ENCODE data around the gene PPP1R12A.

PPP1R12A gene

DNA sequence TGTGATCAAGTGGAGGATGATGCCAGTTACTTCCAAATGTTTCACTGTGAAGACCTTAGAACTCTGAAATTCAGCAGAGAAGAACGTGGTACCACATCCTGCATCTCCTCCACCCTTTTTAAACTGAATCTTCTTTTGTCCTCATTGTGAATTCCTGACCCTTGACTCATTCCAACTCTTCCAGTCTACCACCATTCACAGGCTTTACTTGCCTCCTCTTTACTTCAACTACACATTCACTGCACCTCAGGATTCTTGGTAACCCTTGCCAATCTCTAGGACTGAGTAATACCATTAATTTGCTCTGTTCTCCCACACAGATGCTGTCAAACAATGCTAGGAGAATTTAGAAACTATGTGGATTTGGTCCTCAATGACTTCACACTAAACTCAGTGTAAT lies 37.3 kb downstream of the PPP1R12A start:
- Histone ChIP-seq H3K9me3 (ENCODE audit: control insufficient read depth in 1 of 2, low read length in 2 of 2) (no peaks in the 10 kb centered on the region), H3K36me3 (ENCODE audit: control insufficient read depth in 1 of 2, insufficient read depth in 2 of 2, low read length in 2 of 2) (no peaks in the 10 kb centered on the region), H3K9ac (ENCODE audit: low read depth in 1 of 2, low read length in 2 of 2) (no peak overlapping the region), H3K4me3 (ENCODE audit: low read depth in 1 of 2, low read length in 2 of 2) (no peak overlapping the region), H3K4me1 (ENCODE audit: control insufficient read depth in 1 of 2, insufficient read depth in 2 of 2, low read length in 2 of 2) (no peaks in the 10 kb centered on the region), H3K27me3 (ENCODE audit: control insufficient read depth in 1 of 2, insufficient read depth in 2 of 2, low read length in 2 of 2) (no peaks in the 10 kb centered on the region), H3K27ac (ENCODE audit: low read depth, low read length) (no peak overlapping the region)

DNA sequence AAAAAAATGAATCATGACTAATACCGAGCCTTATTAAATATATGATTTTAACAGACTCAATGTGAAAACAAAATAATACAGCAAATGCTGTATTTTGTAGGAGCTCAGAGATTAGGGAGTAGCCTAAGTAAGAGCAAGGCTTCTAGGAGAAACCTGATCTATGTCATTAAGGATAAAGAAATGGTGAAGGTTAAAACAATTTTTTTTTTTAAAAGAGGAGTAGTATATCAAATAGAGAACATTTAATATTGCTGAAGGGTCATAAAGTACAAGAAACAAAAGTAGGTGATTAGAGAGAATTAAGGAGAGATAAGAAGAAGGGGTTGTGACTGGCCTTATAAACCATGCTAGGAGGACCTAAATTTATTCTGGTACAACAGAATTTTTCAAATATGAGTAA lies 39.1 kb downstream of the PPP1R12A start:
- no peaks in the 10 kb centered on the region for H3K4me1 ChIP-seq (ENCODE audit: control insufficient read depth in 1 of 2, insufficient read depth in 2 of 2, low read length in 2 of 2)
- H3K9ac ChIP-seq (ENCODE audit: low read depth in 1 of 2, low read length in 2 of 2), result no peak overlapping the region
- no peak overlapping the region for H3K4me3 ChIP-seq (ENCODE audit: low read depth in 1 of 2, low read length in 2 of 2)
- no peaks in the 10 kb centered on the region for H3K27me3 ChIP-seq (ENCODE audit: control insufficient read depth in 1 of 2, insufficient read depth in 2 of 2, low read length in 2 of 2)
- no peaks in the 10 kb centered on the region for H3K9me3 ChIP-seq (ENCODE audit: control insufficient read depth in 1 of 2, low read length in 2 of 2)
- no peaks in the 10 kb centered on the region for H3K36me3 ChIP-seq (ENCODE audit: control insufficient read depth in 1 of 2, insufficient read depth in 2 of 2, low read length in 2 of 2)
- no peak overlapping the region for H3K27ac ChIP-seq (ENCODE audit: low read depth, low read length)

DNA sequence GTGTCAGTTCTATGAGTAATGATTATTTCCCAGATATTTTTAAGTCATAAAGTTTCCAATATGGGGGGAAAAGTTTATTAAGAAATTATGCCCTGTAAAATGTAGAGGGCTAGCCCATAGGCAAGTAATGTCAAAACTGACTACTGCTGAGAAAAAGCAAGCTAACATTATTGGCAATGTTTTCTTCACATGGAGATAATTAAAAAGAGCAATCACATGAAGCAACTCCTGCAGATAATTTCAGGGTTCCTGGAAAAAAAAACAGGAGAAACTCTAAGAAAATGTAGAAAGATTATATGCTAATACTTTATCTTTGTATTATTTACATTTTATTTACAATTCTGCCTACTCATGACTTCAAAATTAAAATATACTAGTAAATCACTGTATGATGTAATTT lies 39.8 kb downstream of the PPP1R12A start:
- no peaks in the 10 kb centered on the region for H3K27me3 ChIP-seq (ENCODE audit: control insufficient read depth in 1 of 2, insufficient read depth in 2 of 2, low read length in 2 of 2)
- no peaks in the 10 kb centered on the region for H3K9me3 ChIP-seq (ENCODE audit: control insufficient read depth in 1 of 2, low read length in 2 of 2)
- H3K4me3 ChIP-seq (ENCODE audit: low read depth in 1 of 2, low read length in 2 of 2), result no peak overlapping the region
- no peaks in the 10 kb centered on the region for H3K4me1 ChIP-seq (ENCODE audit: control insufficient read depth in 1 of 2, insufficient read depth in 2 of 2, low read length in 2 of 2)
- H3K9ac ChIP-seq (ENCODE audit: low read depth in 1 of 2, low read length in 2 of 2), result no peak overlapping the region
- H3K27ac ChIP-seq (ENCODE audit: low read depth, low read length), result no peak overlapping the region
- H3K36me3 ChIP-seq (ENCODE audit: control insufficient read depth in 1 of 2, insufficient read depth in 2 of 2, low read length in 2 of 2), result no peaks in the 10 kb centered on the region

DNA sequence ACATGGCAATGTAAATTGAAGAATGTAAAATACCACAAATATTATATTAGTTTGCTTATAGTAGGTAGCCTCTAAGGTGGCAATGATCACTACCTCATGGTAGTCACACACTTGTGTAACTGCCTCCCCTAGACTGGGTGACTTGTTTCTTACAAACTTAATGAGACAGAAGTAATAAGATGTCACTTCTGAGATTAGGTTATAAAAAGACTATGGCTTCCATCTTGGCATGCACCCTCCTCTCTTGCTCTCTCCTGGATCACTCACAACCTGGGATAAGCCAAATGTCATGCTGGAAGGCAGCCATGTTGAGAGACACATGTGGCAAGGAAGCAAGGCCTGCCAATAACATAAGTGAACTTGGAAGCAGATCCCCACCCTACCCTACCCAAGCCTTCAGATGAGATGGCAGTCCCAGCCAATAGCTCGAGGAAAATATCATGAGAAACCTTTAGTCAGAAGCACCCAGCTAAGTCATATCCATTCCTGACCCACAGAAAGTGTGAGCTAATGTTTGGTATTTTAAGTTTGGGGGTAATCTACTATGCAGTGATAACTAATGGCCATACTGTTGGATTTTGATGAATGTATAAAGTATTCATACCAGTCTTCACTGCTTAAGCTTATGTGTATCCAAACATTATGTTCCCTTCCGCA lies 43.3 kb downstream of the PPP1R12A start:
- Histone ChIP-seq H3K27ac (ENCODE audit: low read depth, low read length) (no peak overlapping the region), H3K4me1 (ENCODE audit: control insufficient read depth in 1 of 2, insufficient read depth in 2 of 2, low read length in 2 of 2) (peaks cover 0 to 20% of the 10 kb centered on the region in 2 donors), H3K9me3 (ENCODE audit: control insufficient read depth in 1 of 2, low read length in 2 of 2) (no peaks in the 10 kb centered on the region), H3K9ac (ENCODE audit: low read depth in 1 of 2, low read length in 2 of 2) (no peak overlapping the region), H3K36me3 (ENCODE audit: control insufficient read depth in 1 of 2, insufficient read depth in 2 of 2, low read length in 2 of 2) (no peaks in the 10 kb centered on the region), H3K4me3 (ENCODE audit: low read depth in 1 of 2, low read length in 2 of 2) (no peak overlapping the region), H3K27me3 (ENCODE audit: control insufficient read depth in 1 of 2, insufficient read depth in 2 of 2, low read length in 2 of 2) (no peaks in the 10 kb centered on the region)

DNA sequence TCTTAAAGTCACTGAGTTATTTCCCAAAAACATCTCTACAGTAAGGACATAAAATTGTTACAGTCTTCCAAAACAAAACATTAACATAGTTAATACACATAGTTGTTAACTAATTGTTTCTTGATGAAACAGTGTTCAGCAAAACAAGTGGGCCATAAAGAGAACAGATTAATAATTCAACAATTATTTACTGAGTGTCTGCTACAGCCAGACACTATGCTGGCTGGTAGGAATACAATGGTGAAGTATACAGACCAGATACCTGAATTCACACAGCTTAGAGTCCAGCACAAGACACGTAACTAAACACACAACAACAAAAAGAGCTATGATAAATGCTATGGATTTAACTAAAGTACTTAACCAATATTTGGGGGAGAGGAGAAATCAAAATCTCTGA lies 47.0 kb downstream of the PPP1R12A start:
- Histone ChIP-seq H3K4me1 (ENCODE audit: control insufficient read depth in 1 of 2, insufficient read depth in 2 of 2, low read length in 2 of 2) (peaks cover 2 to 20% of the 10 kb centered on the region in 2 donors), H3K4me3 (ENCODE audit: low read depth in 1 of 2, low read length in 2 of 2) (no peak overlapping the region), H3K27ac (ENCODE audit: low read depth, low read length) (no peak overlapping the region), H3K27me3 (ENCODE audit: control insufficient read depth in 1 of 2, insufficient read depth in 2 of 2, low read length in 2 of 2) (no peaks in the 10 kb centered on the region), H3K9ac (ENCODE audit: low read depth in 1 of 2, low read length in 2 of 2) (no peak overlapping the region), H3K9me3 (ENCODE audit: control insufficient read depth in 1 of 2, low read length in 2 of 2) (no peaks in the 10 kb centered on the region), H3K36me3 (ENCODE audit: control insufficient read depth in 1 of 2, insufficient read depth in 2 of 2, low read length in 2 of 2) (no peaks in the 10 kb centered on the region)

DNA sequence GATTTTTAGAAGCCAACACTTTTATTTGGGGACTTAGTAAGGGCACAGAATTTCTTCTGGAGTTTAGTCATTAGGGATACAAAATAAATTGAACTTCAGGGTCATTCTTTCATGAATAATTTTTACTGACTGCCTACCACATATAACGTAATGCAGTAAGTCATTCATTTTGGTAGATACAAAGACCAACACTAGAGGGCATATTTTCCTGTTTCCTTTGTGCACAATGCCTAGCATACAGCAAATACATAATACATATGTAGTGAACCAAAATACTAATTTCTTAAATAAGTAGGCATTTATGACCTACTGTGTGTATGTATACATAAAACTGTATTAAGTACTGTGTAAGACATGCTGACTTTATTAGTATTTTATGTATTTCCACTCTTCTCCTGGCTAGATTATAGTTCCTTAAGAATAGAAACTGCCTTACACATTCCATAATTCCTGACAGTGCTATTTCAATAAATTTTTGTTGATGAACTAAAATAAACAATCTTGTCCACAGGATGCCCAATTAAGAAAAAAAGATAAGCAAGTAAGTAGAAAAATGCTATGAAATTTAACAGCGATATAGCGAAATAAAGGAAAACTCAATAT lies 47.9 kb downstream of the PPP1R12A start:
- H3K27me3 ChIP-seq (ENCODE audit: control insufficient read depth in 1 of 2, insufficient read depth in 2 of 2, low read length in 2 of 2), result no peaks in the 10 kb centered on the region
- no peak overlapping the region for H3K27ac ChIP-seq (ENCODE audit: low read depth, low read length)
- H3K4me3 ChIP-seq (ENCODE audit: low read depth in 1 of 2, low read length in 2 of 2), result no peak overlapping the region
- no peaks in the 10 kb centered on the region for H3K9me3 ChIP-seq (ENCODE audit: control insufficient read depth in 1 of 2, low read length in 2 of 2)
- peaks cover 2 to 20% of the 10 kb centered on the region in 2 donors for H3K4me1 ChIP-seq (ENCODE audit: control insufficient read depth in 1 of 2, insufficient read depth in 2 of 2, low read length in 2 of 2)
- H3K36me3 ChIP-seq (ENCODE audit: control insufficient read depth in 1 of 2, insufficient read depth in 2 of 2, low read length in 2 of 2), result no peaks in the 10 kb centered on the region
- H3K9ac ChIP-seq (ENCODE audit: low read depth in 1 of 2, low read length in 2 of 2), result no peak overlapping the region

DNA sequence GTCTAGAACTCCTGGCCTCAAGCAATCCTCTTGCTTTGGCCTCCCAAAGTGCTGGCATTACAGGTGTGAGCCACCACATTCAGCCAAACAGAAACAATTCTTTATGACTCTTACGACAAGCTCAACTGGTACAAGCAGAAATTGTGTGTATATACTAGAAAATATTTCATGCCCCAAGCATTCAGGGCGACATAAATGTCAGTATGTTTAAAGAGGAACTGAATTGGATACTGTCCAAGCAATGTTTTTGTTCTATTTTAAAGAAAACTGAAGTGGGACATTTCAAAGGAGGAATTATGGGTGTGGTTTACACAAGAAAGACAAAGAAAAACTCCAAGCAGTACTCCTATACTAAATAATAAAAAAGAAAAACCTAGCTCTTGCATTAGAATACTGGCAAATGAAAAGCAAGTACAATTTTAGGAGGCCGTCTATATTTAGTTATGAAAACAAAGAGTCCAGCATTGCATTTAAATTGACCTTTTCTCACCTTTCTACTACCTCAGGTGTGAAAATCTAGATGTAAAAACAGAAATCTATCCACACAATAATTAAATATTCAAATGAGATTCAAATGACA lies 48.9 kb downstream of the PPP1R12A start:
- Histone ChIP-seq H3K27ac (ENCODE audit: low read depth, low read length) (no peak overlapping the region), H3K27me3 (ENCODE audit: control insufficient read depth in 1 of 2, insufficient read depth in 2 of 2, low read length in 2 of 2) (no peaks in the 10 kb centered on the region), H3K4me1 (ENCODE audit: control insufficient read depth in 1 of 2, insufficient read depth in 2 of 2, low read length in 2 of 2) (peaks cover 2 to 20% of the 10 kb centered on the region in 2 donors), H3K9me3 (ENCODE audit: control insufficient read depth in 1 of 2, low read length in 2 of 2) (no peaks in the 10 kb centered on the region), H3K4me3 (ENCODE audit: low read depth in 1 of 2, low read length in 2 of 2) (no peak overlapping the region), H3K36me3 (ENCODE audit: control insufficient read depth in 1 of 2, insufficient read depth in 2 of 2, low read length in 2 of 2) (no peaks in the 10 kb centered on the region), H3K9ac (ENCODE audit: low read depth in 1 of 2, low read length in 2 of 2) (no peak overlapping the region)

DNA sequence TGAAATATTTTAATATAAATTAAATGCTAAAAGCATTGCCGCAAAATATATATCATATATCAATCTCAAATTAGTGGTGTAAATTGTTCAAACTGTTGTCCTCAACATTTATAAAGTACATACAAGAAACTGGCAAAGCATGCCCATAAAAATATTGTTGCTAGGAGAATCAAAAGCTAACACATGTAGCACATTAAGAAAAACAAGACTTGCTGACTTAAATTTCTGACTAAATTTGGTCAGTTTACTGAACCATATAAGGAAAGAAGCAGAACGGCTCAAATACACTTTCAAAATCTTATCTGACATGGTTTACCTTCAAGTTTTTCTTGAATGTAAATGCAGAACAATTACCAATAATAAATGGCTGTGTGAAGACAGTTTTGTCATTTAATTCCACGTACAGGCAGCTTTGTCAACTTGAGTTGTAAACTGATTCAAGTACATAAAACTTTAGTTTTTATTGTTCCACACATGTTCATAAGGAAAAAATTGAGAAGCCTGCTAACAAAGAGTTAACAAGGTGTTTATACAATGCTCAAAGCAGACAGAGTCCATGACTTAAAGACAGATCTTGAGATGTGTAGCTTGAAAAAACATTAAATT lies 50.4 kb downstream of the PPP1R12A start:
- Histone ChIP-seq H3K4me1 (ENCODE audit: control insufficient read depth in 1 of 2, insufficient read depth in 2 of 2, low read length in 2 of 2) (peaks cover 2 to 20% of the 10 kb centered on the region in 2 donors), H3K9ac (ENCODE audit: low read depth in 1 of 2, low read length in 2 of 2) (no peak overlapping the region), H3K4me3 (ENCODE audit: low read depth in 1 of 2, low read length in 2 of 2) (no peak overlapping the region), H3K27ac (ENCODE audit: low read depth, low read length) (no peak overlapping the region), H3K9me3 (ENCODE audit: control insufficient read depth in 1 of 2, low read length in 2 of 2) (no peaks in the 10 kb centered on the region), H3K36me3 (ENCODE audit: control insufficient read depth in 1 of 2, insufficient read depth in 2 of 2, low read length in 2 of 2) (no peaks in the 10 kb centered on the region), H3K27me3 (ENCODE audit: control insufficient read depth in 1 of 2, insufficient read depth in 2 of 2, low read length in 2 of 2) (no peaks in the 10 kb centered on the region)

DNA sequence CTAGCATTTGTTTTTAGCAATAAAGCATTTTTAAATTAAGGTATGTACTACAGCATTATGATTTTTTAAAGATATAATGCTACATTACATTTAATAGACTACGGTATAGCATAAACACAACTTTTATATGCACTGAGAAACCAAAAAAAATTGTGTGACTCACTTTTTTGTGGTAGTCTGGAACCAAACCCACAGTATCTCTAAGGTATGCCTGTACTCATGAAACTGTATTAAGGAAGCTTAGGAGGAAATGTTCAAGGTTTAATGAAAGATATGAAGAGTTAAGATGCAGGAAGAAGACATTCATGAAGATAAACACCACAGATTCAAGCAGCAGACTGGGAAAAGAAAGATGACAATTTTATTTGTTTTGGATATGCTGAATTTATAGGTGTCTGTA lies 51.7 kb downstream of the PPP1R12A start:
- Histone ChIP-seq H3K4me3 (ENCODE audit: low read depth in 1 of 2, low read length in 2 of 2) (no peak overlapping the region), H3K4me1 (ENCODE audit: control insufficient read depth in 1 of 2, insufficient read depth in 2 of 2, low read length in 2 of 2) (peaks cover 2 to 12% of the 10 kb centered on the region in 2 donors), H3K9me3 (ENCODE audit: control insufficient read depth in 1 of 2, low read length in 2 of 2) (no peaks in the 10 kb centered on the region), H3K36me3 (ENCODE audit: control insufficient read depth in 1 of 2, insufficient read depth in 2 of 2, low read length in 2 of 2) (no peaks in the 10 kb centered on the region), H3K27me3 (ENCODE audit: control insufficient read depth in 1 of 2, insufficient read depth in 2 of 2, low read length in 2 of 2) (no peaks in the 10 kb centered on the region), H3K27ac (ENCODE audit: low read depth, low read length) (no peak overlapping the region), H3K9ac (ENCODE audit: low read depth in 1 of 2, low read length in 2 of 2) (no peak overlapping the region)

DNA sequence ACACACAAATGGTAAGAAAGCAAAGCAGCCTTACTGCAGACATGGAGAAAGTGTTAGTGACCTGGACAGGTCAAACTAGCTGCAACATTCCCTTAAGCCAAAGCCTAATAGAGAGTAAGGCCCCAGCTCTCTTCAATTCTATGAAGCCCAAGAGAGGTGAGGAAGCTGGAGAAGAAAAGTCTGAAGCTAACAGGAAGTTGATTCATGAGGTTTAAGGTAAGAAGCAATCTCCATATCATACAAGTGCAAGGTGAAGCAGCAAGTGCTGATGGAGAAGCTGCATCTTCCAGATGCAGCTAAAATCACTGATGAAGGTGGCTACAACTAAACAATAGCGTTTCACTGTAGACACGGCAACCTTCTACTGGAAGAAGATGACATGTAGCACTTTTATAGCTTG lies 53.5 kb downstream of the PPP1R12A start:
- no peak overlapping the region for H3K4me3 ChIP-seq (ENCODE audit: low read depth in 1 of 2, low read length in 2 of 2)
- H3K4me1 ChIP-seq (ENCODE audit: control insufficient read depth in 1 of 2, insufficient read depth in 2 of 2, low read length in 2 of 2), result peaks cover 0 to 2% of the 10 kb centered on the region in 2 donors
- no peaks in the 10 kb centered on the region for H3K9me3 ChIP-seq (ENCODE audit: control insufficient read depth in 1 of 2, low read length in 2 of 2)
- H3K27me3 ChIP-seq (ENCODE audit: control insufficient read depth in 1 of 2, insufficient read depth in 2 of 2, low read length in 2 of 2), result no peaks in the 10 kb centered on the region
- H3K27ac ChIP-seq (ENCODE audit: low read depth, low read length), result no peak overlapping the region
- H3K36me3 ChIP-seq (ENCODE audit: control insufficient read depth in 1 of 2, insufficient read depth in 2 of 2, low read length in 2 of 2), result peaks cover 0 to under 1% of the 10 kb centered on the region in 2 donors
- no peak overlapping the region for H3K9ac ChIP-seq (ENCODE audit: low read depth in 1 of 2, low read length in 2 of 2)

Measured in duodenal mucosa (tissue), 2 donors.